Nephron (organoid): Measurements from ENCODE around the gene PKP1.

Experiments
- H3K27ac Mint-ChIP-seq, 3 experiments: 2 replicates each; pipeline ENCODE4 v1.8.0; 2020; ENCODE audit warnings: mixed read lengths in 3 of 3, mild to moderate bottlenecking in 2 of 3, moderate library complexity in 1 of 3
- H3K27me3 Mint-ChIP-seq: 2 replicates; pipeline ENCODE4 v1.8.0; 2021; ENCODE audit warnings: low read depth, mild to moderate bottlenecking, moderate library complexity, mixed read lengths
- H3K36me3 Mint-ChIP-seq: 2 replicates; pipeline ENCODE4 v1.8.0; 2020; ENCODE audit warnings: low read depth, mixed read lengths
- H3K4me1 Mint-ChIP-seq: 2 replicates; pipeline ENCODE4 v1.8.0; 2020; ENCODE audit warnings: mixed read lengths
- H3K4me3 Mint-ChIP-seq, 3 experiments: 2 replicates each; pipeline ENCODE4 v1.8.0; 2020; ENCODE audit warnings: mild to moderate bottlenecking in 3 of 3, mixed read lengths in 3 of 3, moderate library complexity in 2 of 3
- H3K9me3 Mint-ChIP-seq: 2 replicates; pipeline ENCODE4 v1.8.0; 2020; ENCODE audit warnings: mixed read lengths
- TF ChIP-seq, protein P1 (sequence below), 3 experiments: fragments of 200-600 bp; sonication (generic); IDR thresholded peaks; one replicate each; pipeline ENCODE4 v1.5.0; 2021; ENCODE audit warnings: antibody characterized with exemption in 3 of 3; ENCODE audit not compliant: unreplicated experiment in 3 of 3

The PKP1 gene

DNA sequence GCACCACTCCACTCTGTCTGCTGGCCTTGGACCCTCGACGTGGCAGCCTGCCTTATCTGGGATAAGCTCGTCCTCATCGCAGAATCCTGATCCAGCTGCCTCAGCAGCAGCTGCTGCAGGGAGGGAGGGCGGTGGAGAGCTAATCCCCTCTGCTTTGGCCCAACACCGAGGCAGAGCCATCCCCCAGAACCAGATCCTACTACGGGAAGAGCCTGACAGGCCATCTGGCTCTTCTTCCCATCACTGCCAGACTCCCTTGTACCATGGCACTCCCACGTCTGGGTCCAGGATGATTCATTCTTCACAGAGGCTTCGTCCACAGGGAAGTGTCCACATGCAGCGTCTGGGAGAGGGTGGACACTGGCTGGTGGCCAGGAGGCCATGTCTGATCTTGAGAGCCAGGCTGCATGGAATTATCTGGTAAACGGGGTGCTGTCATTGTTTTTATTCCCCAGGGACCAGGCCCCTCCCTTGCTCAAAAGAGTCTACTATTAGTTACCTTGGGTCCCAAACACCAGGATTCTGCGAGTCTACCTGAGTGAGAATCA lies 14.6 kb upstream of the PKP1 start:
- H3K9me3 Mint-ChIP-seq, result no peaks in the 10 kb centered on the region
- TF ChIP-seq, protein P1, sequence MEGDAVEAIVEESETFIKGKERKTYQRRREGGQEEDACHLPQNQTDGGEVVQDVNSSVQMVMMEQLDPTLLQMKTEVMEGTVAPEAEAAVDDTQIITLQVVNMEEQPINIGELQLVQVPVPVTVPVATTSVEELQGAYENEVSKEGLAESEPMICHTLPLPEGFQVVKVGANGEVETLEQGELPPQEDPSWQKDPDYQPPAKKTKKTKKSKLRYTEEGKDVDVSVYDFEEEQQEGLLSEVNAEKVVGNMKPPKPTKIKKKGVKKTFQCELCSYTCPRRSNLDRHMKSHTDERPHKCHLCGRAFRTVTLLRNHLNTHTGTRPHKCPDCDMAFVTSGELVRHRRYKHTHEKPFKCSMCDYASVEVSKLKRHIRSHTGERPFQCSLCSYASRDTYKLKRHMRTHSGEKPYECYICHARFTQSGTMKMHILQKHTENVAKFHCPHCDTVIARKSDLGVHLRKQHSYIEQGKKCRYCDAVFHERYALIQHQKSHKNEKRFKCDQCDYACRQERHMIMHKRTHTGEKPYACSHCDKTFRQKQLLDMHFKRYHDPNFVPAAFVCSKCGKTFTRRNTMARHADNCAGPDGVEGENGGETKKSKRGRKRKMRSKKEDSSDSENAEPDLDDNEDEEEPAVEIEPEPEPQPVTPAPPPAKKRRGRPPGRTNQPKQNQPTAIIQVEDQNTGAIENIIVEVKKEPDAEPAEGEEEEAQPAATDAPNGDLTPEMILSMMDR (IDR thresholded peaks at IDR 0.05; ENCODE audit: unreplicated experiment in 3 of 3), result no peak
- H3K27me3 Mint-ChIP-seq, result peaks cover 28% of the 10 kb centered on the region
- peak overlapping the region in 2 of 3 experiments; percentile 38 to 54 for H3K27ac Mint-ChIP-seq
- no peaks in the 10 kb centered on the region for H3K36me3 Mint-ChIP-seq
- no peak overlapping the region for H3K4me3 Mint-ChIP-seq
- peaks cover 32% of the 10 kb centered on the region for H3K4me1 Mint-ChIP-seq

DNA sequence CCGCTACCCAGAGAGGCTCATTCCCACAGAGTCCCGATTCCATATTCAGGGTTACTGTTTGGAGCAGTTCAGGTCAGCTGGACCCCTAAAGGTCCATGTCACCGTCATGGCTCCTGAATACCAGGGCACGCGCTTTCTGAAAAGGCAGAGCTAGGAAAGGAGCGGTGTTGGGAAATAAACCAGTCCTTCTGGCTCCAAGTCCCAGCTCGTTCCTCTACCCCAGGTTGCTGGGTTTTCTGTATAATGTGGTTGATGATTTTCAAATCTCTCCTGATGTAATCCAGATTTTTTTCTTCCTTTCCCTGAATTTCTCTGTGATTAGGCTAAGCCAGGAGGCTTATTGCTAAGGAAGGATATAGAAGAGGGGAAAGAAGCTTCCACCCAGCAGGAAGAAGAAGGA lies 14.0 kb upstream of the PKP1 start:
- H3K9me3 Mint-ChIP-seq, result no peaks in the 10 kb centered on the region
- H3K27me3 Mint-ChIP-seq, result peaks cover 30% of the 10 kb centered on the region
- no peaks in the 10 kb centered on the region for H3K36me3 Mint-ChIP-seq
- TF ChIP-seq, protein P1 (IDR thresholded peaks at IDR 0.05; ENCODE audit: unreplicated experiment in 3 of 3), result no peak
- H3K4me3 Mint-ChIP-seq, result no peak overlapping the region
- peaks cover 32% of the 10 kb centered on the region for H3K4me1 Mint-ChIP-seq
- H3K27ac Mint-ChIP-seq, result peak overlapping the region in 2 of 3 experiments; percentile 38 to 46

DNA sequence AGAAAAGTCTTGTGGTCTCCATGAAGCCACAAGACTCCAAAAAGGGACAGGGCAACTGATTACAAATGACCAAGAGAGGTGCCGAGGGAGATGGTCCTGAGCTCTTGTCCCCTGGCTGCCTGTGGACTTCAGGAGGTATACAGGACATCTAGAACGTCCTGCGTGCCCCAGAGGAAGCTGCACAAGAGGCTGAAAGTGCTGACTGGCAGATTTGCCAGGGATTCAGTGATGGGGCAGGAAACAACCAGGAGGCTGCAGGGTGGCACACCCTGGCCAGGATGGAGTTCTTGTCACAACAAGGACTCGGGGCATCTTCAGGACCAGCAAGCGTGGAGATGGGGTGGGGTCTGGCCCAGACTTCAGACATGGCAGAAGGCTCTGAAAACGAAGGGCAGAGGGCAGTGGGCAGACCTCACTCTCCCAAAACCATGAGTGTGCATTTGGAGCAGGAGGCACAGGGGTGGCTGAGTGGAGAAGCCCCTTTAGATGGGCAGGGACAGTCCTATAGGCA lies 13.4 kb upstream of the PKP1 start:
- TF ChIP-seq, protein P1 (IDR thresholded peaks at IDR 0.05; ENCODE audit: unreplicated experiment in 3 of 3), result no peak
- Mint-ChIP-seq H3K27me3 (peaks cover 32% of the 10 kb centered on the region), H3K36me3 (no peaks in the 10 kb centered on the region), H3K4me1 (peaks cover 32% of the 10 kb centered on the region), H3K4me3 (no peak overlapping the region), H3K27ac (no peak overlapping the region), H3K9me3 (no peaks in the 10 kb centered on the region)

DNA sequence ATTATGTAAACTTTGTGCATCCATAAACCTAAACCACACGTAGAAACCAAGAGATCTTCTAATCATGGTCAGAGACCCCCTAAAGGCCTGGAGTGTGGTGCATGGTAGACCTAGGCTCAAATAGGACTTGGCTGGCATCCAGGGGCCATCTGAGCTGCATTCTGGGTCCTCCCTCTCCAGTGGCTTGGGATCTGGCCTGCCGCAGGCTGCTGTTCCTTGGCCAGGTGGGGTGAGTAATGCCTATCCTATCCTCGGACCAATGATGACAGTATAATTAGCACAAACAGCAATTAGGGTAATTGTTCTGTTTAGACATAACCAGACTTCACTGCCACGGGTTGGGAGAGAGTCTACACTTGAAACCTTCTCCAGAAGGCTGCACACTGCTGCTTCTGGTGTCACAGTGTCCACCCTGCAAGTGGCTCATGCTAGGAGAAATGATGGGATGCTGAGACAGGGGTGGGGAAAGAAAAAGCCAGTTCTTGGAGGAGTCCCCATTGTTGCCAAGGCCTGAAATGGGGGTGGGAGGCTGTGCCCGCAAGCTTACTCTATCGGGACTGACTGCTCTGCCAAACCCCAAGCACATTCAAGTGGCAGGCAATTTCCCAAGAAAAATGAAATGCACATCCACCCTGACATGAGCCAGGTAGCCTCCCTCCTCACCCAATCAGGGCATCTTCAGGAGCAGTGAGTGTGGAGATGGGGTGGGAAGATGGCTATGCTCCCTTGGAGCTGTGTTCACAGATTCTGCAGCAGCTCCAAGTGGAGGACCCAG lies 12.5 kb upstream of the PKP1 start:
- no peak overlapping the region for H3K27ac Mint-ChIP-seq
- no peaks in the 10 kb centered on the region for H3K36me3 Mint-ChIP-seq
- H3K4me1 Mint-ChIP-seq, result peaks cover 32% of the 10 kb centered on the region
- no peak overlapping the region for H3K4me3 Mint-ChIP-seq
- H3K9me3 Mint-ChIP-seq, result no peaks in the 10 kb centered on the region
- H3K27me3 Mint-ChIP-seq, result peaks cover 32% of the 10 kb centered on the region
- TF ChIP-seq, protein P1 (IDR thresholded peaks at IDR 0.05; ENCODE audit: unreplicated experiment in 3 of 3), result no peak

DNA sequence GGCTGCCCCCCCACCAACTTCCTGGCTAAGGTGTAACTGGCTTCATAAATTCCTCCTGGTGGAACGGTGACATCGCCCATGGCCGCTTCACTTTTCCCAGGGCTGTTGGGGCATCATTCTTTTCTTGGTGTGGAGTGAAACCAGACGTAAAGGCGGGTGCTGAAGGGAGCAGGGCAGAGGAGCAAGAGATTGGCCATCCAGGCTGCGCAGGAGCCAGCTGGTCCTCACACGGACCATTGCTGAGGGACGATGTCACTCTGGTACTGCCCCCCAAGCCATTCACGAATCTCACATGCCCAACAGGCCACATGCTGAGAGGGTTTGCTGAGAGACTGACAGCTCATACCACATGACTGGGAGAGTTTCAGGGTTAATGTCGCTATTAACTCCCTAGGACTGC lies 10.5 kb upstream of the PKP1 start:
- no peak overlapping the region for H3K4me3 Mint-ChIP-seq

More for the DNA sequence above, 10.5 kb upstream of the PKP1 start:
- H3K36me3 Mint-ChIP-seq, result no peaks in the 10 kb centered on the region
- H3K27me3 Mint-ChIP-seq, result peaks cover 38% of the 10 kb centered on the region
- H3K27ac Mint-ChIP-seq, result no peak overlapping the region
- no peaks in the 10 kb centered on the region for H3K9me3 Mint-ChIP-seq
- TF ChIP-seq, protein P1 (IDR thresholded peaks at IDR 0.05; ENCODE audit: unreplicated experiment in 3 of 3), result no peak
- peaks cover 17% of the 10 kb centered on the region for H3K4me1 Mint-ChIP-seq
